Measurements from ENCODE around the gene TCEA2. TPM values are rescaled to one million over a fixed set of nuclear protein-coding genes. Genes with fewer than 3 reads are reported as not detected.

Gene TCEA2
- total RNA-seq, 2 donors from 2014 or later = 30.1 to 48.6 TPM

DNA sequence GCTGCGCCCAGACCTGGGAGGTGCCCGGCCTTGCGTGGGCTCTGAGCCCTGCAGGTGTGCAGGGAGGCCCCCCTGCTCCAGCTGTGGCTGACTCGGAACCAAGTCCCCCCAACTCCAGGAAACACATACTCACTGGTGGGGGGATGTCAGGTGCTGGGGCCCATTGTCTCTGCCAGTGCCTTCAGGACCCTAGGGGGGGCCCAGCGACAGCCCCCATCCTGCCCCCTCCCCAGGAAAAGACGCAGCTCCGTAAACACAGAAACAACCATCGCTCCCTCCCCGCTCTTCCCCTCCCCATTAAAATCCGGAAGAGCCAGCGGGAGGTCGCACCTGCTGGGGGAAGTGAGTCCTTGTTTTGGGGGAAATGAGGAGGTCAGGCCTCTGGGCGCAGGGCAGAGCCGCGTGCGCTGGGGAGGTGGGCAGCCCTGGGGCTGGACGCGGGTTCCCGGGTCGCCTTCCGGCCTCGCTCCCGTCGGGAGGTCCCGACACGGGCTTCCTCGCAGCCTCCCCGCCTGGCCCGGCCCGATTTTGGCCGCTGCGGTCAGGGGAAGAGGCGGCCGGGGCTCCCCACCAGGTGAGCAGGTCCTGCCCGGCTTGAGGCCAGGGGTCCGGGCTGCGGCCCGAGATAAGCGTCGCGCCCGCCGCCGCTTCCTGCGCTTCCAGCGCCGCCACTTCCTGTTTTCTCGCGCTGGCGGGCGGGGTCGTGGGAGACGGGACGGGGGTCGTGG lies 20.8 kb upstream of the TCEA2 start:
- no peaks in the 10 kb centered on the region for H3K36me3 ChIP-seq
- TF ChIP-seq, protein P1, sequence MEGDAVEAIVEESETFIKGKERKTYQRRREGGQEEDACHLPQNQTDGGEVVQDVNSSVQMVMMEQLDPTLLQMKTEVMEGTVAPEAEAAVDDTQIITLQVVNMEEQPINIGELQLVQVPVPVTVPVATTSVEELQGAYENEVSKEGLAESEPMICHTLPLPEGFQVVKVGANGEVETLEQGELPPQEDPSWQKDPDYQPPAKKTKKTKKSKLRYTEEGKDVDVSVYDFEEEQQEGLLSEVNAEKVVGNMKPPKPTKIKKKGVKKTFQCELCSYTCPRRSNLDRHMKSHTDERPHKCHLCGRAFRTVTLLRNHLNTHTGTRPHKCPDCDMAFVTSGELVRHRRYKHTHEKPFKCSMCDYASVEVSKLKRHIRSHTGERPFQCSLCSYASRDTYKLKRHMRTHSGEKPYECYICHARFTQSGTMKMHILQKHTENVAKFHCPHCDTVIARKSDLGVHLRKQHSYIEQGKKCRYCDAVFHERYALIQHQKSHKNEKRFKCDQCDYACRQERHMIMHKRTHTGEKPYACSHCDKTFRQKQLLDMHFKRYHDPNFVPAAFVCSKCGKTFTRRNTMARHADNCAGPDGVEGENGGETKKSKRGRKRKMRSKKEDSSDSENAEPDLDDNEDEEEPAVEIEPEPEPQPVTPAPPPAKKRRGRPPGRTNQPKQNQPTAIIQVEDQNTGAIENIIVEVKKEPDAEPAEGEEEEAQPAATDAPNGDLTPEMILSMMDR (IDR thresholded peaks at IDR 0.05) = no peak
- no peak for ATAC-seq (ENCODE audit: insufficient number of reproducible peaks, low FRiP score, low read depth)
- no peaks in the 10 kb centered on the region for H3K9me3 ChIP-seq
- peak overlapping the region in 1 of 2 donors; percentile 28 for H3K27ac ChIP-seq
- H3K4me1 ChIP-seq (ENCODE audit: control insufficient read depth in 1 of 2, low read depth in 2 of 2) = peaks cover 13 to 23% of the 10 kb centered on the region in 2 donors
- DNase-seq (ENCODE audit: low spot score) = no peak
- H3K4me3 ChIP-seq = peak overlapping the region; percentile 66
- no peaks in the 10 kb centered on the region for H3K27me3 ChIP-seq (replicated peaks; ENCODE audit: insufficient read depth)

DNA sequence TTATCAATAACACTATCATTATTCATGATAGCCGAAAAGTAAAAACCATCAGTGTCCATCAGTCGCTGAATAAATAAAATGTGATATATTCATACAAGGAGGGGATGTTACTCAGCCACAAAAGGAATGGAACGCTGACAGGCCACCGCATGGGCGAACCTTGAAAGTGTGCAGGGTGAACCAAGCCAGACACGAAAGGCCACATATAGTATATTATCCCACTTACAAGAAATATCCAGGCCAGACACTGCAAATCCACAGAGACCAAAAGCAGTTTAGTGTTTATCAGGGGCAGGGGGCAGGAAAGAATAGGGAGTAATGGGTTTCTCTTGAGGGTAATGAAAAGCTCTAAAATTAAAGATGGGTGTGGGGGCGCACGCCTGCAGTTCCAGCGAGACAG lies 19.2 kb upstream of the TCEA2 start:
- H3K4me3 ChIP-seq = no peak overlapping the region
- H3K27ac ChIP-seq = no peak overlapping the region
- TF ChIP-seq, protein P1 (IDR thresholded peaks at IDR 0.05) = no peak
- no peaks in the 10 kb centered on the region for H3K36me3 ChIP-seq
- H3K4me1 ChIP-seq (ENCODE audit: control insufficient read depth in 1 of 2, low read depth in 2 of 2) = peaks cover 4 to 26% of the 10 kb centered on the region in 2 donors
- DNase-seq (ENCODE audit: low spot score) = no peak
- no peaks in the 10 kb centered on the region for H3K27me3 ChIP-seq (replicated peaks; ENCODE audit: insufficient read depth)
- H3K9me3 ChIP-seq = no peaks in the 10 kb centered on the region
- ATAC-seq (ENCODE audit: insufficient number of reproducible peaks, low FRiP score, low read depth) = no peak

DNA sequence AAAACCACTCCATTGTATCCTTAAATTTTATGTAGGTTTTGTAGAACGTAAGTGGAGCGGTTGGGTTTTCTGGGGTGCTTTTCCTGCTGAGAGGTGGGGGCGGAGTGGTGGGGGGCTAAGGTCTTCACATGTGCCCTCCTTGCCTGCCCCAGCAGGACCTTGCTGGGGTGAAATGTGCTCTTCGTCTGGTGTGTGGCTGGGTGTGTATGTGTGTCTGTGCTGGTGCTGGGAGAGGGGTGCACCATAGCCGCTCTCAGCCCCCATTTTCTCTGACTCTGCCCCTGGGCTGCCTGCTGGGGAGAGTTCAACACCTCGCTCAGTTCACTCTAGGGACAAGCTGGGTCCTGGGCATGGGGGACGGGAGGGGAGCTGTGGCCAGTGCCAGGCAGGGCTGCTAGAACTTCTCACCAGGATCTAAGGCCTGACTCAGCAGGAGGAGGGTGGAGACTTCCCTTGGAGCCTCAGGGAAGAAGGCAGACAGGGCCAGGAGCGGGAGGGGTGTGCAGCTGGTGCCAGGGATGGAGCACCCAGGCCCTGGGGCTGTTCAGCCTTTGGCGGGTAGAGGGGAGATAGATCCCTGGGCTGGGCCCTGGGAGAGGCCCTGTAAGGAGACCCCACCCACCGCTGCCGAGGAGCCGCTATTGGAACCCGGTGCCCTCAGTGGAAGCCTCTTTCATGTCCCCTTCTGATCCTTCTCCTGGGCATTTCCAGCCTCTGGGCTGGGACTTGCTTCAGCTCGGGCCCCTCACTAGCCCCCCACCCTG lies 18.3 kb upstream of the TCEA2 start:
- Histone ChIP-seq H3K4me3 (no peak overlapping the region), H3K27ac (no peak overlapping the region), H3K27me3 (replicated peaks; ENCODE audit: insufficient read depth) (no peaks in the 10 kb centered on the region), H3K9me3 (no peaks in the 10 kb centered on the region), H3K36me3 (no peaks in the 10 kb centered on the region), H3K4me1 (ENCODE audit: control insufficient read depth in 1 of 2, low read depth in 2 of 2) (peaks cover 4 to 22% of the 10 kb centered on the region in 2 donors)
- no peak for DNase-seq (ENCODE audit: low spot score)
- no peak for ATAC-seq (ENCODE audit: insufficient number of reproducible peaks, low FRiP score, low read depth)
- TF ChIP-seq, protein P1 (IDR thresholded peaks at IDR 0.05) = no peak

DNA sequence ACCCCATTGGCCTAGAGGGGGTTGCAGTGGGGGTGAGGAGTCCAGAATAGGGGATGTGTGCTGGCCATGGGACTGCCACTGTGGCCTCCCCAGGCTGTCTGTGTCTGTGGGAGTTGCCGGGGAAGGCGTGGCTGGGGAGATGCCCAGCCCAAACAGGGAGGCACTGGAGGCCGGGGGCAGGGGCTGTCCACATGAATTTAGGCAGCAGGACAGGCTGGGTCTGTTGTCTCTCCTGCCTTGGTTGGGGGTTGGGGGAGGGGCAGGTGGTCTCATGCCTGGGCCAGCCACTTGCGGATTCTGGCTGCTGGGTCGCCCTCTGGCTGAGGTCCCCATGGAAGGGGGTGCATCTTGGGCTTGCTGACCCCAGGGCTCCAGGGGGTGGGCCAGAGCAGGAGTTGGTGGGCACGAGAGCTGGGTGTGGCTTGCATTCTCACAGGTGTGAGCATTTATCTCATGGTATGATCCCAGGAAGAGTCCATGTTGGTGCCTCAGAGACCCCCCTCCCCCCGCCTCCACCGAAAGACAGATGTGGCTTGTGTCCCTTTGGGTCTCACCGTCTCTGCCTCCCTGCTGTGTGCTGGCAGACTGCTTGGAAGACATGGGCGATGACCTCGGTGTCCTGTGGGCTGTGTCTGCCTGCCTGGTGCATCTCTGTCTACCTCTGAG lies 17.5 kb upstream of the TCEA2 start:
- H3K36me3 ChIP-seq = no peaks in the 10 kb centered on the region
- no peak for DNase-seq (ENCODE audit: low spot score)
- no peak for ATAC-seq (ENCODE audit: insufficient number of reproducible peaks, low FRiP score, low read depth)
- no peak overlapping the region for H3K4me3 ChIP-seq
- TF ChIP-seq, protein P1 (IDR thresholded peaks at IDR 0.05) = no peak
- H3K27me3 ChIP-seq (replicated peaks; ENCODE audit: insufficient read depth) = no peaks in the 10 kb centered on the region
- H3K4me1 ChIP-seq (ENCODE audit: control insufficient read depth in 1 of 2, low read depth in 2 of 2) = peaks cover 4 to 26% of the 10 kb centered on the region in 2 donors
- no peaks in the 10 kb centered on the region for H3K9me3 ChIP-seq
- H3K27ac ChIP-seq = no peak overlapping the region

DNA sequence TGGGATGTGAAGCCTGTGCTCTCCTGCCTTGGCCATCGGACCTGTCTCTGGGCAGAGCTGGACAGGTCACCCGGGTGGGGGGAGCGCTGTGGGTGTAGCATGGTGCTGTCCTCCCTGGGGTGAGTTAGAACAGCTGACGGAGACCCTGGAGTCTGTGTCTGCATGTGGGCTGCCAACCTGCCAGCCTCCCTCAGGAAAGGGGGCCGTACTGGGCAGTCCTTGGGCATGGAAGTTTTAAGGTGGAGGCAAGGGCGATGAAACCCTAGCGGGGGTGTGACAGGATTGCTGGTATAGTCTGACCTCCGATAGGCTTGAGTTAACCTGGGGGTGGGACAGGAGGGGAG lies 16.0 kb upstream of the TCEA2 start:
- Histone ChIP-seq H3K4me1 (ENCODE audit: control insufficient read depth in 1 of 2, low read depth in 2 of 2) (peaks cover 4 to 19% of the 10 kb centered on the region in 2 donors), H3K36me3 (no peaks in the 10 kb centered on the region), H3K27ac (no peak overlapping the region), H3K27me3 (replicated peaks; ENCODE audit: insufficient read depth) (no peaks in the 10 kb centered on the region), H3K9me3 (no peaks in the 10 kb centered on the region), H3K4me3 (peak overlapping the region; percentile 31)
- TF ChIP-seq, protein P1 (IDR thresholded peaks at IDR 0.05) = no peak
- ATAC-seq (ENCODE audit: insufficient number of reproducible peaks, low FRiP score, low read depth) (no peak), DNase-seq (ENCODE audit: low spot score) (no peak)

Measured in thoracic aorta (tissue), 2 donors.